Activated CD8-positive, alpha-beta T cell treated with anti-CD3 and anti-CD28 coated beads for 36 hours (primary cell): ENCODE measurements around the gene DDX24. TPM values are rescaled to one million over a fixed set of nuclear protein-coding genes. Genes with fewer than 3 reads are reported as not detected.
A peak's percentile ranks its signal among the peaks of the same experiment; 100 is the strongest.

ENCODE experiments used
- ATAC-seq: fragments of 200-7000 bp; cut with Tn5 transposase; one replicate; pipeline ENCODE4 v1.10.0; 2021; ENCODE audit warnings: mild to moderate bottlenecking, moderate library complexity
- CTCF ChIA-PET: fragments of 350-600 bp; sonication (Branson Sonifier 250); formaldehyde crosslinking; loops from one replicate; lab custom pipeline; 2021; ENCODE audit warnings: antibody characterized with exemption; lab: Charles Lee
- POLR2A ChIA-PET: fragments of 350-600 bp; sonication (Branson Sonifier 250); formaldehyde crosslinking; loops from one replicate; lab custom pipeline; 2021; ENCODE audit warnings: antibody characterized with exemption; lab: Charles Lee
- DNase-seq: peaks from one replicate; pipeline ENCODE4 v3.0.0-alpha.2; 2020
- H3K27ac Mint-ChIP-seq: one replicate; pipeline ENCODE4 v1.8.0; 2021; ENCODE audit warnings: mild to moderate bottlenecking, mixed read lengths
- H3K27me3 Mint-ChIP-seq: one replicate; pipeline ENCODE4 v1.8.0; 2021; ENCODE audit warnings: mixed read lengths
- H3K36me3 Mint-ChIP-seq: one replicate; pipeline ENCODE4 v1.8.0; 2021; ENCODE audit warnings: low read depth, mixed read lengths
- H3K4me1 Mint-ChIP-seq: one replicate; pipeline ENCODE4 v1.8.0; 2021; ENCODE audit warnings: low read depth, mixed read lengths
- H3K4me3 Mint-ChIP-seq: one replicate; pipeline ENCODE4 v1.8.0; 2021; ENCODE audit warnings: mild to moderate bottlenecking, moderate library complexity, mixed read lengths
- H3K9me3 Mint-ChIP-seq: one replicate; pipeline ENCODE4 v1.8.0; 2021; ENCODE audit warnings: mixed read lengths
- intact Hi-C: fragments of 100-400 bp; cut with micrococcal nuclease; formaldehyde crosslinking; loops from one replicate; pipeline ENCODE4 v1.10.0; 2022
- total RNA-seq, 2 experiments: library from RNA; stranded (reverse); gene quantifications; one replicate each; pipeline ENCODE4 v1.2.3, GENCODE V29; 2021
- TF ChIP-seq, protein P1 (sequence below): fragments of 200-600 bp; IDR thresholded peaks from one replicate; pipeline ENCODE4 v1.8.0; 2022; ENCODE audit warnings: antibody characterized with exemption, mild to moderate bottlenecking

DDX24 gene
- total RNA-seq, 2 experiments from 2014 or later = 272 to 275 TPM

DNA sequence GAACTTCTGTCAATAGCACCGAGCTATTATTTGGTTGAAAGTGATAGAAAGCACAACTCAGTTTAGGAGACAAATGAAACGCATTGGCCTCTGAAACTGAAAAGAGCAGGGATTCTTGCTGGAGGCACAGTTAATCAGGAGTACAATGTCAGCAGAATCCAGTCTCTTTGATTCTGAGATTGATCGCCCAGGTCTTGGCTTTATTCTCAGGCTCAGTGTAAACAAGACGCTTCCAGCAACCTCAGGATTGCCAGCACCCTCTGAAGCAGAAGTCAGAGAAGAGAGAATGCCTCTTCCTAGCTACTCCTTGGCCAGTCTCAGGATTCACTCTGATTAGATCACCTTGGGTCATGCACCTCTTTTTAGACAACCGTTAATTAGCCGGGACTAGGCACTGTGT, 66.6 kb downstream of the DDX24 start:
- Mint-ChIP-seq H3K4me3 (no peak overlapping the region), H3K27me3 (peaks cover 1% of the 10 kb centered on the region), H3K27ac (no peak overlapping the region), H3K4me1 (peaks cover 27% of the 10 kb centered on the region), H3K9me3 (no peaks in the 10 kb centered on the region), H3K36me3 (no peaks in the 10 kb centered on the region)
- intact Hi-C loops = no loop called here
- ATAC-seq (no peak), DNase-seq (no peak)
- ChIA-PET CTCF (interaction anchor here (1.0 to 2.5 kb wide), 3 partner anchors 10 to 122 kb away, joined by 4 to 6 read pairs (median 4); no protein-coding TSS in a partner anchor), POLR2A (interaction anchor here (1.3 kb wide), 1 partner anchor 9 kb away, joined by 3 read pairs; no protein-coding TSS in a partner anchor)
- TF ChIP-seq, protein P1, sequence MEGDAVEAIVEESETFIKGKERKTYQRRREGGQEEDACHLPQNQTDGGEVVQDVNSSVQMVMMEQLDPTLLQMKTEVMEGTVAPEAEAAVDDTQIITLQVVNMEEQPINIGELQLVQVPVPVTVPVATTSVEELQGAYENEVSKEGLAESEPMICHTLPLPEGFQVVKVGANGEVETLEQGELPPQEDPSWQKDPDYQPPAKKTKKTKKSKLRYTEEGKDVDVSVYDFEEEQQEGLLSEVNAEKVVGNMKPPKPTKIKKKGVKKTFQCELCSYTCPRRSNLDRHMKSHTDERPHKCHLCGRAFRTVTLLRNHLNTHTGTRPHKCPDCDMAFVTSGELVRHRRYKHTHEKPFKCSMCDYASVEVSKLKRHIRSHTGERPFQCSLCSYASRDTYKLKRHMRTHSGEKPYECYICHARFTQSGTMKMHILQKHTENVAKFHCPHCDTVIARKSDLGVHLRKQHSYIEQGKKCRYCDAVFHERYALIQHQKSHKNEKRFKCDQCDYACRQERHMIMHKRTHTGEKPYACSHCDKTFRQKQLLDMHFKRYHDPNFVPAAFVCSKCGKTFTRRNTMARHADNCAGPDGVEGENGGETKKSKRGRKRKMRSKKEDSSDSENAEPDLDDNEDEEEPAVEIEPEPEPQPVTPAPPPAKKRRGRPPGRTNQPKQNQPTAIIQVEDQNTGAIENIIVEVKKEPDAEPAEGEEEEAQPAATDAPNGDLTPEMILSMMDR = no peak

DNA sequence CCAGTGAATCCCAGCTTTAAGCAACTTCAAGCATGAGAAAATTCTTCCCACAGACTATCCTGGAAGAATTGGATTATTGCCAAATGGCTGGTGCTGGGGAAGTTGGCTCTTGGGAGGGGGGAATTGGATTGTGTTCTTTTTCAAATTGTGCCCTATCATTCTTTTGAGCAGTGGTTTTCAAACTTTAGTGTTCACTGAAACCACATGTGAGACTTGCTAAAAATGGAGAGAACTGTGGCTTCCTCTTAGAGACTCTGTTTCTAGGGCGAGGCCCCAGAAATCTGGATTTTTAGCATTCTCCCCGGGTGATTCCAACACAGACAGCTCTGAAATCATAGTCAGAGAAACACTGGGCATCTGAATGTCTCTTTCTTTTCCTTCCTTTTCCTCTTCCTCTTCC, 69.2 kb downstream of the DDX24 start:
- DNase-seq (no peak), ATAC-seq (no peak)
- Mint-ChIP-seq H3K9me3 (no peaks in the 10 kb centered on the region), H3K4me1 (peaks cover 34% of the 10 kb centered on the region), H3K4me3 (no peak overlapping the region), H3K27me3 (peaks cover 4% of the 10 kb centered on the region), H3K36me3 (no peaks in the 10 kb centered on the region), H3K27ac (no peak overlapping the region)
- intact Hi-C loops = no loop called here
- TF ChIP-seq, protein P1 = no peak
- ChIA-PET POLR2A (interaction anchor here (0.6 to 1.4 kb wide), 4 partner anchors 14 to 124 kb away, joined by 3 to 5 read pairs (median 3); partner anchors contain the start of gene OTUB2), CTCF (interaction anchor here (1.1 to 6.5 kb wide), 8 partner anchors 11 to 125 kb away, joined by 3 to 48 read pairs (median 4); no protein-coding TSS in a partner anchor)

DNA sequence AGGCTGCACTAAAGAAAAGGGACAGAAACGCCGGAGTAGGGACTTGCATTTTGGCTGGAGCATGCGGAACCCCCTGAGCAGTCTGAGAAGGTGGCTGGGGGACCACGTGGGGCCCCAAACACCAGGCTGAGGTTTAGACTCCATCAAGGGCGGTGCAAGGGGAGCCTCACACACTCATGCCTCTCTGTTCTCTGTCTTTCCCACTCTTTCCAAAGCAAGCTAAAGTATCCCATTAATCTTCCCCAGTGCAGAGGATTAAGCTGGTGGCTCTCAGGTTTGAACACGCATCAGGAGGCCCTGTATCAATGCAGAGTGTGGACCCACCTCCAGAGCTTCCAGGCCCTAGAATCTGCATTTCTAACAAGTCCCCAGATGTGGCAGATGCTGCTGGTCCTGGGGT, 70.4 kb downstream of the DDX24 start:
- Mint-ChIP-seq H3K9me3 (no peaks in the 10 kb centered on the region), H3K4me1 (peaks cover 34% of the 10 kb centered on the region), H3K27ac (no peak overlapping the region), H3K4me3 (no peak overlapping the region), H3K27me3 (peaks cover 6% of the 10 kb centered on the region), H3K36me3 (no peaks in the 10 kb centered on the region)
- POLR2A ChIA-PET = interaction anchor here (1.4 kb wide), 1 partner anchor 15 kb away, joined by 5 read pairs; the partner anchor contains the start of gene OTUB2
- CTCF ChIA-PET = interaction anchor here (1.1 to 6.5 kb wide), 8 partner anchors 10 to 126 kb away, joined by 3 to 48 read pairs (median 4); no protein-coding TSS in a partner anchor
- ATAC-seq (no peak), DNase-seq (no peak)
- TF ChIP-seq, protein P1 = no peak
- intact Hi-C loops = no loop called here

DNA sequence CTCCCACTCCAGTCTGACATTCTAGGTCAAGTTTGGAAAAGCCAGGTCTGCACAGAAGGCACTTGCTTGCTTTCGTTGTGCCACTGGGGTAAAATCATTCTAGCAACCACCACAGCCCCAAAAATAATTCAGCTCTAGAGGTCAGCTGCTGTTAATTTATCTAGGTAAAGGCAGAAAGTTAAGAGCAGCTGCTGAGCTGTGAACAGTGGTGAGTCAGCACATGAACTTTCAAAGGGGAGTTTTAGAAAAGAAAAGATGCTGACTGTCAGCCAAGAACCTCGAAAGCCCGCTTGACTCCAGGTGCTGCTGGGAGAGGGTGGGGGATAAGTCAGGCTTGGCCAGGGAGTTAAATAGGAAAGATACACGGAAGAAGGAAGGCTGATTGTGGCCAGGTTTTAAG, 71.2 kb downstream of the DDX24 start:
- no peak overlapping the region for H3K4me3 Mint-ChIP-seq
- ChIA-PET POLR2A (interaction anchor here (1.5 kb wide), 1 partner anchor 50 kb away, joined by 6 read pairs; no protein-coding TSS in a partner anchor), CTCF (interaction anchor here (1.1 to 6.5 kb wide), 2 partner anchors 26 to 71 kb away, joined by 5 to 48 read pairs; no protein-coding TSS in a partner anchor)
- intact Hi-C loops = no loop called here
- H3K36me3 Mint-ChIP-seq = no peaks in the 10 kb centered on the region
- no peak overlapping the region for H3K27ac Mint-ChIP-seq
- TF ChIP-seq, protein P1 = no peak
- no peaks in the 10 kb centered on the region for H3K9me3 Mint-ChIP-seq
- ATAC-seq = peak; percentile 22
- peak; percentile 29 for DNase-seq
- peaks cover 11% of the 10 kb centered on the region for H3K27me3 Mint-ChIP-seq
- H3K4me1 Mint-ChIP-seq = peaks cover 34% of the 10 kb centered on the region

DNA sequence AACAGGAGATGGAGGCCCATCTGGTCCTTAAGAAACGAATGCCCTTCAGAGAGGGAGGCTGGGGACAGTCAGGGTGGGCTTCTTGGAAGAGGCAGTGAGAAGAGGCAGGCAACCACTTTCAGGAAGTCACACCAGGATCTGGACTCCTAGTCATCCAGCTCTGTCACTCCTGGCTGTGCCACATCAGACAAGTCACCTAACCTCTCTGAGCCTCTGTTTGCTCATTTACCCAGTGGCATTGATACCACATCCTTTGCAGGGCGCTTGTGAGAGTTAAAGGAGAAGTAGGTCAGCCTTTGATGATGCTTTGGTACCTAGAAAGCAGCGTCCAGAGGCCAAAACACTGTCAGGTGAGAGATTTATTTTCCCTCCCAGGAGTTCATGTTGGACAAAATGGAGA, 72.8 kb downstream of the DDX24 start:
- TF ChIP-seq, protein P1 = no peak
- Mint-ChIP-seq H3K36me3 (no peaks in the 10 kb centered on the region), H3K27ac (no peak overlapping the region), H3K4me1 (peaks cover 34% of the 10 kb centered on the region), H3K4me3 (no peak overlapping the region), H3K9me3 (no peaks in the 10 kb centered on the region), H3K27me3 (peaks cover 14% of the 10 kb centered on the region)
- DNase-seq = peak; percentile 40
- intact Hi-C loops = no loop called here
- ChIA-PET POLR2A (interaction anchor here (1.3 kb wide), 1 partner anchor 30 kb away, joined by 4 read pairs; no protein-coding TSS in a partner anchor), CTCF (interaction anchor here (0.8 to 6.5 kb wide), 2 partner anchors 10 to 69 kb away, joined by 3 to 48 read pairs; no protein-coding TSS in a partner anchor)
- peak; percentile 81 for ATAC-seq
